Subcutaneous adipose tissue (tissue), 4 donors: Measurements from ENCODE around the gene SMYD5. TPM values are rescaled to one million over a fixed set of nuclear protein-coding genes. Genes with fewer than 3 reads are reported as not detected.

Experiments used
- total RNA-seq, 4 donors: library from RNA; depleted of rRNA; stranded (reverse); fragments of >200 nt; gene quantifications; one replicate each; pipeline ENCODE4 v1.1.0, GENCODE V29; 2016
- TF ChIP-seq, protein P1 (sequence below): fragments of 450-650 bp; IDR thresholded peaks from one replicate; pipeline ENCODE4 v1.5.1; 2016; ENCODE audit warnings: low read depth, mild to moderate bottlenecking, control low read depth, antibody characterized with exemption, moderate library complexity

The SMYD5 gene
- total RNA-seq, 4 donors from 2014 or later = 10.4 to 13.5 (median 11.0) TPM

DNA sequence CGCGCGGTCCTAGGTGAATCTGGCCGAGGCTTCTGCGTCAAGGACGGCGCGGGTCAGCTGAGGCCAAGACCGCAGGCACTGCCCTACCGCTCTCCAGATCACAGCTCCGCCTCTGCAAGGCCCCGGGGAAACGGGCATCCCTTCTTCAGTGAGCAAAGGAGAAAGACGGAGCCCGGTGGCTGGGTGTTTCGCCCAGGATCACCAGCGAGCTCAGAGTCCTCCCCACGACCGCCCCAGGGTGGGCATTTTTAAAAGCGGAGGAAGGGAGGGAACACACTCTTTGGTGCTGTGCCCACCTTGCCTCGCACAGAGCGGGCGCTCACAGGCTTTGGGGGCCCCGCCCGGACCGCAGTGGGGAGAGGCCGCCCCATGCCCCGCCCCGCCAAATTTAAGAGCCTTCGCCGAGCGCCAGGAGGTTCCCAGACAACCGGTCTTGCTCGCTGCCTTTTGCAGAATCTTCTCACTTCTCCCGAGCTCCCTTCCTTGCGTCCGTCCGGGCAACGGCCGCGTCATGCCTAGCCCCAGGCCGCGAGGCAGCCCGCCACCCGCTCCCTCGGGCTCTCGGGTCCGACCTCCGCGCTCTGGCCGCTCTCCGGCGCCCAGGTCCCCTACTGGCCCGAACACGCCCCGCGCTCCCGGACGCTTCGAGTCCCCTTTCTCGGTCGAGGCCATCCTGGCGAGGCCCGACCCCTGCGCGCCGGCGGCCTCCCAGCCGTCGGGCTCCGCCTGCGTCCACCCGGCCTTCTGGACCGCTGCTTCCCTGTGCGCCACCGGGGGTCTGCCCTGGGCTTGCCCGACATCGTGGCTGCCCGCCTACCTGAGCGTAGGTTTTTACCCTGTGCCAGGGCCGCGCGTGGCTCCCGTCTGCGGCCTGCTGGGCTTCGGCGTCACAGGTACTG, 11.6 kb upstream of the SMYD5 start, which contains the start of gene NOTO:
Gene NOTO (plus strand): TSS at position 419 of the 899 bp plus-strand sequence. CDS start 93 bp downstream, at position 512.
- TF ChIP-seq, protein P1, sequence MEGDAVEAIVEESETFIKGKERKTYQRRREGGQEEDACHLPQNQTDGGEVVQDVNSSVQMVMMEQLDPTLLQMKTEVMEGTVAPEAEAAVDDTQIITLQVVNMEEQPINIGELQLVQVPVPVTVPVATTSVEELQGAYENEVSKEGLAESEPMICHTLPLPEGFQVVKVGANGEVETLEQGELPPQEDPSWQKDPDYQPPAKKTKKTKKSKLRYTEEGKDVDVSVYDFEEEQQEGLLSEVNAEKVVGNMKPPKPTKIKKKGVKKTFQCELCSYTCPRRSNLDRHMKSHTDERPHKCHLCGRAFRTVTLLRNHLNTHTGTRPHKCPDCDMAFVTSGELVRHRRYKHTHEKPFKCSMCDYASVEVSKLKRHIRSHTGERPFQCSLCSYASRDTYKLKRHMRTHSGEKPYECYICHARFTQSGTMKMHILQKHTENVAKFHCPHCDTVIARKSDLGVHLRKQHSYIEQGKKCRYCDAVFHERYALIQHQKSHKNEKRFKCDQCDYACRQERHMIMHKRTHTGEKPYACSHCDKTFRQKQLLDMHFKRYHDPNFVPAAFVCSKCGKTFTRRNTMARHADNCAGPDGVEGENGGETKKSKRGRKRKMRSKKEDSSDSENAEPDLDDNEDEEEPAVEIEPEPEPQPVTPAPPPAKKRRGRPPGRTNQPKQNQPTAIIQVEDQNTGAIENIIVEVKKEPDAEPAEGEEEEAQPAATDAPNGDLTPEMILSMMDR = no peak

GRCh38 chr2:73203055-73203681, 10.9 kb upstream of the SMYD5 start:
- TF ChIP-seq, protein P1 = no peak

GRCh38 chr2:73205611-73206010, 8.4 kb upstream of the SMYD5 start:
- TF ChIP-seq, protein P1 = no peak

GRCh38 chr2:73208258-73208657, 5.8 kb upstream of the SMYD5 start:
- TF ChIP-seq, protein P1 = no peak

DNA sequence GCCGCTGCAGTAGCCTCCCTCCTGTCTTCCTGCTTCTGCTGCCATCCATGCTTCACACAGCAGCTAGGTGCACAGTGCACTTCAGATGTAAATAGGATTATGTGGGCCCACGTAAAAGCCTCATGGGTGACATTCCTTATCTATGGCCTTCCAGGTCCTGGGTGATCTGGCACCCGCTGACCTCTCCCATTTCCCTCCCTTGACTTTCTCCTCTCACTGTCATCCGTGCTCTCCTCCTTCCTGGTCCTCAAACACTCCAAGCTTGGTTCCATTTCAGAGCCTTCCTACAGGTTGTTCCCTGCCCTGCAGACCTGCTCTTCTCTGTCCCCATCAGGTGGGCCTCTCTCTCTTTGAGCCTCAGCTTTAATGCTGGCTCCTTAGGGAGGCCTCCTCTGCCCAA, 4.0 kb upstream of the SMYD5 start:
- TF ChIP-seq, protein P1 = no peak

GRCh38 chr2:73210696-73211095, 3.3 kb upstream of the SMYD5 start:
- TF ChIP-seq, protein P1 = no peak

- TF ChIP-seq, protein P1 = no peak
Measured at GRCh38 chr2:73212098-73212447, 2.0 kb upstream of the SMYD5 start.
